ENCODE results near the gene NR3C1. TPM values are rescaled to one million over a fixed set of nuclear protein-coding genes. Genes with fewer than 3 reads are reported as not detected.

NR3C1 gene
- total RNA-seq, 1 donor from 2014 or later: 56.1 TPM

DNA sequence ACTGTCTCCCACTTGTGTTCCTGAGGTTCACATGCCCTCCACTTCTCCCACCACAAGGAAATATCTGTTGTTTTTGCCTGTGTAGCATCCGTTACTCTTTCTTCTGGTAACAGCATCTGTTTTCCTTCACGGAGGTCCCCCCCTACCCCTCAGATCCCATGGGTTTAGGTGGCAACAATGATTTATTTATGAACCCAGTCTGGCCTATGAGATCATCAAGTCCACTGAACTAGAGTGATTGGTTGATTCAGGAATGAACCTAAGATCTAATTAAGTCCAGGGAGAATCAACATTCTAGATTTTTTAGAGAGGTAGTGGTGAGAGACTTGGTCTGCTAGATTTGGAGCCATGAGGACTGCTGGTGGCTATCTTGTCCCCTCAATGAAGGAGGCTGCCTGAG, 166.8 kb downstream of the NR3C1 start:
- intact Hi-C loops (cut with DNase I): no loop called here
- DNase-seq (ENCODE audit: missing footprints) (no peak), ATAC-seq (no peak)

DNA sequence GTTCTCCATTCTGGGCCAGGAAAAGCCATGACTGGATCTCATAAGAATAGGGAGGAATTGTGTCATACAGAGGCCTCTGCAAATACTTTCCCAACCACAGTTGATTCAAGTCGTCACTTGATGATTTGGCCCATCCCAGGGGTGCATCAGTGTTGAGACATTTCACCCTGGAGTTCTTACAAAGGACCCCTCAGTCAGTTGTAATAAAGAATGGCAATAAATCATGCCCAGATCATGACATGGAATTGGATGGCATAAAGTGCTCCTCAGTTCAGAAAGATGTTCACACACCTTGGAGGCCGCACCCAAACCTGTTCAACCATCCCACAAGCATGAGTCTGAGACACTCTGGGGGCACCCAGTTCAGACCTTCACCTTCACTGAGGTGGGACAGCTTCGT, 168.1 kb downstream of the NR3C1 start:
- ATAC-seq: no peak
- intact Hi-C loops (cut with DNase I): no loop called here
- no peak for DNase-seq (ENCODE audit: missing footprints)

DNA sequence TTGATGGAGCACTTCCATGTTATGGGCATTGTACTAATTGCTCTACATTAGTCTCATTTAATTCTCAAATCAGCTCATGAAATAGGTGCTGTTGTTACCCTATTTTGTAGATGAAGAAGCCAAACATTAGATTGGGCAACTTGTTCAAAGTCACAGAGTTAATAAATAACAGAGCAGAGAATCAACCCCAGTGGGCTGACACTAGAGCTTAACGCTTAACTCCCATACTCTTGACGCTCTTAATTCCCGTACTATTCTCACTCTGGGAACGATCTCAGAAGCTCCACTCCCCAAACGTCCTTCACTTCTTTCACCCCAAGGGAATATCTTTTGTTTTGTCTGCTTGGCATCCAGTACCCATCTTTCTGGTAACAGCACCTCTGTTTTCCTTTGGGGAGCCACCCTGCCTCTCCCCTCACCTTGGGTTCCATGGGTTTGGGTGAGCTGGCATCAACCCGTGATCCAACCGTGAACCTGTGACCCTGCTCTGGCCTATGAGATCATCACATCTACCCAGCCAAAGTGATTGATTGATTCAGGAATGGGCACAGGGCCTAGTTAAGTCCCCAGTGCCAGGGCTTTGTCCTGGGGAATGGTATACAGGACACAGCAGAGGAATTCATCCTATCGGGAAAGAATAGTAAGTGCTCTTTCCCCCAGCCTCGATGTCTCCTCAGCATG, 169.2 kb downstream of the NR3C1 start:
- ATAC-seq (no peak), DNase-seq (ENCODE audit: missing footprints) (no peak)
- intact Hi-C loops (cut with DNase I): no loop called here

DNA sequence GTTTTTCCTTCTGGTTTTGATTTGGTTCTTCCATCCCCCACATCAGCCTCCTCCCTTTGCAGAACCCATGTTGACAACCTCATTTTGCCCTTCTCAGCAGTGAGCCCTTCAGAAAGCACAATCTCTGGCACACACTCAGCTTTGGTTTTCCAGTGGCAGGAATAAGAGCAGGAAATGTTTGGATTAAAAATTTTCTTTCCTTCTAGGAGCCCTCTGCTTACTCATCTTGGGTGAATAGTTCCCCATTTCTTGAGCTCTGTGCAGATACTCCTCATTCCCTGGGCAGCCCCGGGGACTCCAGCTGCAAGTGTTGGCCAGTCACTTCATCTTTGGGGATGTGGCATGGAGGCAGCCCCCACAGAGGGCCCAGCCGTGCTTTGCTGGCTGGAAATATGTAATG, 170.5 kb downstream of the NR3C1 start:
- intact Hi-C loops (cut with DNase I): no loop called here
- DNase-seq (ENCODE audit: missing footprints): no peak
- ATAC-seq: no peak

DNA sequence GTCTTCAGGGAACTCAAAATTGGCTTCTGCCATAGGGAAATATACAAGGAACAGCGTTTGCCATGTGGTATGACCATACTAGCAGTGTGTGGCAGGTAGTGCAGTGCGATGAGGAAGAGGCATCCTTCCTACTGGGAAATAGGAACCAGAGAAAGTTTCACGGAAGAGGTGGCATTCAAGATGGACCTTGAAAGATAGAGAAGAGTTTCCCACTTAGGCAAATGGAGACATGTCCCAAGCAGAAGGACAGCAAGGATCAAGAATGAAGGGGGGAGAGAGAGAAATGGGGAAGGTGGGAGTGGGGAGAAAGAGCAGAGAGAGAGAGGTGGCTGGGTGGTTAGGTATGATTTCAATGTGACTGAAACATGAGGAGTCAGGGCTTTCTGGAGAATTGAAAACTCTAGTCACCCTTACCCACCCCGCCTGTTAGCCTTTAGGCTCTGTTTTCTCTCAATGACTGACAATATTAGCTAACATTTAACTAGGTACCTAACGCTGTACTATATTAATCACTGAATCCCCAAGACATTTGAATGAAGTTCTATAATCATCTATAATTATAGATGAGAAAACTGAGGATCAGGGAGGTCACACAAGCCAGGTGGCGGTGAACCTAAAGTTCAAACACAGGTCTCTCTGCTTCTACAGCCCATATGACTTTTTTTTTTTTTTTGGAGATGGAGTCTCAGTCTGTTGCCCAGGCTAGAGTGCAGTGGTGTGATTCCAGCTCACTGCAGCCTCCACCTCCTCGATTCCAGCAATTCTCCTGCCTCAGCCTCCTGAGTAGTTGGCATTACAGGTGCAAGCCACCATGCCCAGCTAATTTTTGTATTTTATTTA, 171.3 kb downstream of the NR3C1 start:
- ATAC-seq (no peak), DNase-seq (ENCODE audit: missing footprints) (no peak)
- intact Hi-C loops (cut with DNase I): no loop called here

DNA sequence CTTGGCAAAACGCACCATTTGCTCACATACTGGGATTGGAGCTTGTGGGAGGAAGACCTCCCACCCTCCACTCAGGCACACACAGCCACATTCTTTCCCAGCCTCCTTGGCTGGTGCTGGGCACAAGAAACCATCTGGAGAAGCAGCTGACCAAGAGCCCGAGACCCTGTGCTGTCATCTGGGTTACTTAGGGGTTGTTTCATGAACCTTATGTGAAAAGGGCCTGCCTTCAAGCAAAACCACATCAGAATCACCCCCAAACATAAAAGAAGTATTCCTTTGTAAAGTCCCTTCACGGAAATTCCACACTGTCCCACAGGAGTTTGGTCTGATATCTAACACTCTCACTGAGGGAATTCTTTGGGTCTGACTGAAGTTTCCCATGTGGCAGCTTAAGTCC, 172.1 kb downstream of the NR3C1 start:
- intact Hi-C loops (cut with DNase I): no loop called here
- no peak for DNase-seq (ENCODE audit: missing footprints)
- ATAC-seq: no peak

DNA sequence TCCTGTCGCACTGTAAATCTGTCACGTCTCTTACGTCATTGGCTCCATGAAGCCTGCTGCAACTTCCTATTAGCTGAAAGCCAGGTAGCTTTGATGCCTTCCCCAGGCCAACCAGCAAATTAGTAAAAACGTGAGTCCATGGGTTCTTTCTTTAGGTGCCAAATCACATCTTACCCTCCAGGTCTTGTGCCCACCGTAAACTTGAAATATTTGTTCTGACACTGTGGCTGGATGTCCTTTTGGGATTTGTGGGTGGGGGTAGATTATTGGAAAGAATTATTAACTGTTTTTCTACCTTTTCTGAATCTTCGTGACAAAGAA, 172.8 kb downstream of the NR3C1 start:
- DNase-seq (ENCODE audit: missing footprints) (no peak), ATAC-seq (no peak)
- intact Hi-C loops (cut with DNase I): no loop called here

DNA sequence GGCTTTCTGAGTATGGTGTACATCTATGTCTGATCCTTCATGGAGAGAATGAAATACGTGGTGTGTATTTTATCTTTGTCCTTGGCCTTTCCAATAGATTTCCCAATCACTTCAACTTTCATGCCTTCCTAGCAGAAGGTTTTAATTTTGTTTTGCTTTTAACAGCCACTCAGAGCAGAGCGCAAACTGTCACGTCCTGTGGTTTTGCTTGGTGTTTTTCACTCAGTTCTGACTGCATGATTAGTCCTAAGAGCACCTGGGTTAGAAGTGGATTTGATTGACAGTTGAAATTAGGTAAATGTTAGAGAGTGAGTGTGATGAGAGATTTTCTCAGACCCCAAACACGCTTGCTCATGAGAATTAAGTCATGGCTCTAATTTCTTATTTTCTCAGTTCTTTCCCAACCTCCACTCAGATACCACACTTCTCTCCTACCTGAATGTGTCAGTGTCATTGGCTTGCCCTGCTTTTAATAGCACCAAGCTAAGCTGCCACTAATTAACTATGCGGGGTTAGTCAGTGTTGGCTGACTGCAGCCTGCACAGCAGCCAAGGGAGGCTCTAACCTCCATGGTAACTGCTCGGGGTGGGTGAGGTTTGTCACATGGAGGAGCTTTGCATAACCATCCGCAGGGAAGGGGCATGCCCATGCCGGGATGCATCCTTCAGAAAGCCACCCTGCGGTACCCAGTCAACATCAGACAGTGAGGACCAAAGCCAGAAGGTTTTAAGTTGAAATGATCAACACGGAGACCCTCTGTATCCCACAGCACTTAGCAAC, 173.4 kb downstream of the NR3C1 start:
- ATAC-seq (peak; percentile 66), DNase-seq (ENCODE audit: missing footprints) (no peak)
- intact Hi-C loops (cut with DNase I): no loop called here

DNA sequence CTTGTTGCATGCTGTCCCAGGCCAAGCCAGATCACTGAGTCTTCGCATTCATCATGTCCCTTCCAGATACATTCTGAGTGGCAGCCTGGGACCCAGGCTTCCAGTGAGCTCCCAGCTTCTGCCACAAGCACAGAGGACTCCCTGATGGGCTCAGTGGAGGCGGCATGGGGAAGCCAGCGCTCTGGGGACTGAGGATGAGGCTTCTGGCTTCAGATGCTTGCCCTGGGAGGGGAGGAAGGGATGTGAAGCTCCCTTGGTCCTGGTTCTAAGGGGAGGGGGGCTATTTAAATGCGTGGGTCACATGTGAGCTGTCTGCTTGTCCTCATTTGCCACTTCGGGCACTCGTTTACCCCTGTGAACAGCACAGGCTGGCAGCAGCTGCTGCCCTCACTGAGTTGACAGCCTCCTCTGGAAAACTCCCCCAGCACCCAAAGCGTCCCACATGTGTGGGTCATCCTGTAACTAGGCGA, 174.0 kb downstream of the NR3C1 start:
- intact Hi-C loops (cut with DNase I): no loop called here
- ATAC-seq: peak; percentile 49
- no peak for DNase-seq (ENCODE audit: missing footprints)

DNA sequence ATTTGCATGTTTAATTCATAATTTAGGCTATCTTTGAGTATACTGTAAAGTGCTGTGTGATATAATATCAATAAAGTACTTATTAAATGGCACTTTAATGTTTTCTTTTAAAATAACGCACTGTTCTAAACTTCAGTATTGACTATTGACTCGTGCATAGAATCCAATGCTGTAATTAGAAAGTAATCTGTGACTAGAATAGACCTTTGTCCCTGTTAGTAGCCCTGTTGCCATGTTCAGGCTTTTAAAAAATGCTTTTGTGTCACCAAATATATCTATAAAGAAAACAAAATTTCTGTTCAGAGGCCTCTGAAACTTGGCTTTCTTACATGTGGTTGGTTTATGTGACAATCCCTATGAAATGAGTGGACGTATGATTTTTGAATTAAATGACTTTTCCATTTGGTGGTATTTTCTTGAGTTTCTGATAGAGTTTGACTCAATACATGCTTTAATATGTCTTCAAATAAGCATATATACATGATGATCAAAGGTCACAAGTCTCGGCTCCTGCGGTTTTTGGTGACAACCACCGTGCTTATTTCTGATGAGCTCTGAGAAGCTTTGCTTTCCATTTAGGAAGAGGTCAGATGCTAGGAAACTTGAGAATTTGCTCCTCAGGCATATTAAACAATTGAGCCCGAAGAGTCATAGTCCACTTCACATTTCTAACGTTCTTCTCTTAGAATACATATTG, 174.7 kb downstream of the NR3C1 start:
- no peak for ATAC-seq

More for the DNA sequence above, 174.7 kb downstream of the NR3C1 start:
- DNase-seq (ENCODE audit: missing footprints): no peak
- intact Hi-C loops (cut with DNase I): no loop called here

Data from Right ventricle myocardium inferior (tissue), 1 donor.